Measurements from ENCODE around the gene ANKRD22. TPM values are rescaled to one million over a fixed set of nuclear protein-coding genes. Genes with fewer than 3 reads are reported as not detected.

The ANKRD22 gene
- total and polyA plus RNA-seq, 12 donors, result 0.29 to 2.0 (median 0.40) TPM; not detected in 4

DNA sequence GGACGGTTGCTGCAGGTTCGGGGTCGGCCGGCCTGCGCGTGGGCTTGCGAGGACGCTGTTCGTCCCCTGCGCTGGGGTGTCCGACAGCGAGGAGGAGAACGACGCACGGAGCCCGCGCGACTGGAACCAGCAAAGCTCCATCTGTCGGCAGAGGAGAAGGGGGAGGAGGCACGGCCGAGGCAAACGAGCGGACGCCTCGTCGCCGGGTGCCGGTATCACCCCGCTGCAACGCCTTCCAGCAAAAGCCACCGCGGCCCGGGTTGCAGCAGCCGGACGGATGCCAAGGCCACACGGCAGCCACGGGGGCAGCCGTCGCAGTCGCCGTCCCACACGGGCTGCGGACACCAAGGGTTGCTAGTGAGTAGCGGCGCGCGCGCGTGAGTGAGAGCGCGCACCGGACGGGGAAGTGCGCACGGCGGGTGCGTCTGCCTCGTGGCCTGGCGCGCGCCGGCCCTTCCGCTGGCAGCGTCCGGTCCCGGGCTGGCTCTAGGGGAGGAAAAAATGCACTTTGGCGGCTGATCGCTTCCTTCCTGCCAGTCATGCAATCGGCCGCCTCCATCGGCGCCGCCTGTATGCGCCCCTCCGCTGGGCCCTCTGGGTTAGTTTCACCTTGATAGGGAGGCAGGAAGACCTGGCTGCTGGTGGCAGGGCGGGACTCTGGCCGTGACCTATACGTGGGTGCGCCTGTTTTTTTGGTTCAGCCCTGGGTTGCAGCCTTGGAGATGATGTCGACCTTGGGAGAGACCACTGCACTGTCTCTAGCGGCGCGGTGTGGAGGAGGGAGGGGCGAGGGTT is 28.8 kb upstream of the ANKRD22 start:
- Histone ChIP-seq H3K4me3 (peak overlapping the region; percentile 52 to 83 (median 72)), H3K4me1 (replicated peaks in 1 of 2) (peaks cover 23 to 53% of the 10 kb centered on the region in 2 donors), H3K9me3 (replicated peaks in 1 of 3) (no peaks in the 10 kb centered on the region), H3K36me3 (replicated peaks in 1 of 2) (no peaks in the 10 kb centered on the region), H3K27ac (peak overlapping the region; percentile 26 to 98 (median 95)), H3K27me3 (no peaks in the 10 kb centered on the region)
- peak; percentile 80 to 91 (median 84) for DNase-seq
- 0 to 2% (median 0%) methylated on average over 5 to 84 of the region's 84 CpGs for WGBS, 4 donors
- intact Hi-C loops (cut with DNase I), result no loop called here
- peak; percentile 69 to 93 for TF ChIP-seq POLR2A (IDR thresholded peaks at IDR 0.05)
- TF ChIP-seq, protein P1, sequence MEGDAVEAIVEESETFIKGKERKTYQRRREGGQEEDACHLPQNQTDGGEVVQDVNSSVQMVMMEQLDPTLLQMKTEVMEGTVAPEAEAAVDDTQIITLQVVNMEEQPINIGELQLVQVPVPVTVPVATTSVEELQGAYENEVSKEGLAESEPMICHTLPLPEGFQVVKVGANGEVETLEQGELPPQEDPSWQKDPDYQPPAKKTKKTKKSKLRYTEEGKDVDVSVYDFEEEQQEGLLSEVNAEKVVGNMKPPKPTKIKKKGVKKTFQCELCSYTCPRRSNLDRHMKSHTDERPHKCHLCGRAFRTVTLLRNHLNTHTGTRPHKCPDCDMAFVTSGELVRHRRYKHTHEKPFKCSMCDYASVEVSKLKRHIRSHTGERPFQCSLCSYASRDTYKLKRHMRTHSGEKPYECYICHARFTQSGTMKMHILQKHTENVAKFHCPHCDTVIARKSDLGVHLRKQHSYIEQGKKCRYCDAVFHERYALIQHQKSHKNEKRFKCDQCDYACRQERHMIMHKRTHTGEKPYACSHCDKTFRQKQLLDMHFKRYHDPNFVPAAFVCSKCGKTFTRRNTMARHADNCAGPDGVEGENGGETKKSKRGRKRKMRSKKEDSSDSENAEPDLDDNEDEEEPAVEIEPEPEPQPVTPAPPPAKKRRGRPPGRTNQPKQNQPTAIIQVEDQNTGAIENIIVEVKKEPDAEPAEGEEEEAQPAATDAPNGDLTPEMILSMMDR (IDR thresholded peaks at IDR 0.05), result peak in 2 of 6 experiments; percentile 14 to 25

DNA sequence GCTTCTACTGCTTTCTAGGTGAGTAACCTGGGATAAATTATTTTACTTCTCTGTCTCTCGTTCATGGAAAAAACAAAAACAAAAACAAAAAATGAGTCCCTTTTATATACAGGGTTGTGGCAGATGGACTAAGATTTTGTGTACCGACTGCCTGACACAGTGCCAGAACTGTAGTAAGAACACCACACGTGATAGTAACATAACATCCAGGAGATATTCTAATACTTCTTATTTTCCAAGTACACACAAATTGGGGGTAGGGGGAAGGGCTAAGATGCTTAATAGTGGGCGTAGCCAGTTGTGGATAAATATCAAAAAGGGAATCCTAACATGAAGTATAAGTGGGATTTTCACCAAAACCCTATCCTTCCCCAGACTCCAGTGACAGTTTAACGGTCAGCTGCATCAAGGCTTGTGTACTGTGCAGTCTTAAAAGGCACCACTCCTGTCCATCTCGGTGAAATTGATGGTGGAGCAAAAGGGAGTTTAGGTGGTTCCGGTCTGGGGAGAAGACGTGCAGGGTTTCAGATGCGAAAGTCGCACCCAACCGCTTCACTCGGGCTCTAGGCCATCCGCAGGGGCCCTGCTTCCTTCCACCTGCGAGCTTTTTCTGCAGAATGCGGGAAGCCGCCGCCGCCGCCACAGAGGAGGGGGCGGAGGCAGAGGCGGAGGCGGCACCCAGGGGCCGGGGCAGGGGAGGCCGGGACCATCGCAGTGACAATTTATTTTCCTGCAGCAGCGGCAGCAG is 28.1 kb upstream of the ANKRD22 start, which contains the start of gene STAMBPL1:
STAMBPL1 (plus strand) TSS at position 712 of the 748 bp plus-strand sequence. CDS start 21,464 bp downstream, outside the sequence.
- peaks cover 23 to 45% of the 10 kb centered on the region in 2 donors for H3K4me1 ChIP-seq (replicated peaks in 1 of 2)
- peak within 1 kb of the TSS; percentile 26 to 98 (median 95) for H3K27ac ChIP-seq
- H3K27me3 ChIP-seq, result no peaks in the 10 kb centered on the region
- TF ChIP-seq POLR2A (IDR thresholded peaks at IDR 0.05), result no peak
- TF ChIP-seq, protein P1 (IDR thresholded peaks at IDR 0.05), result no peak
- peak within 1 kb of the TSS; percentile 52 to 83 (median 72) for H3K4me3 ChIP-seq
- 2 to 6% (median 3%) methylated on average over 19 to 26 of the region's 26 CpGs for WGBS, 4 donors
- H3K36me3 ChIP-seq (replicated peaks in 1 of 2), result no peaks in the 10 kb centered on the region
- intact Hi-C loops (cut with DNase I), result no loop called here
- no peaks in the 10 kb centered on the region for H3K9me3 ChIP-seq (replicated peaks in 1 of 3)
- peak in 6 of 7 donors; percentile 36 to 78 (median 62) for DNase-seq

DNA sequence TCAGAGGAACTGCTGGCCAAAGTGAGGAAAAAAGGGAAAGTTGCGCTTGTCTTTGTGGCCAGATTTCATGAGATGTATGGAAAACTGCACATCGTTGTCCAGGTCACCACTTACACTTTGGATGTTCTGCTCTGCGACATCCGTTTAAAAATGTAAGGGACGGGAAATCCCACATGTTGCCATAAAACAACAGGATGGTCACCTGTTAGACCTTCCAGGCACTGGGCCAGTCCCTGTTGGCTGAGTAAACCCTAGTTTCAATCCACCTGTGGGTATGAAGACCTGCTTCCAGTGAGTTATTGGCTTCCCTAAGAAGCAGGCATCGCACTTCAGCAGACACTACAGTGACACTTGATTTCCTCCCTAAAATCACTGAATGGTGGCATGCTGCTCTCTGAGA is 25.7 kb upstream of the ANKRD22 start:
- Histone ChIP-seq H3K27ac (no peak overlapping the region), H3K36me3 (replicated peaks in 1 of 2) (no peaks in the 10 kb centered on the region), H3K4me1 (replicated peaks in 1 of 2) (peaks cover 14 to 22% of the 10 kb centered on the region in 2 donors), H3K27me3 (no peaks in the 10 kb centered on the region), H3K4me3 (no peak overlapping the region), H3K9me3 (replicated peaks in 1 of 3) (no peaks in the 10 kb centered on the region)
- intact Hi-C loops (cut with DNase I), result no loop called here
- no peak for DNase-seq
- WGBS, 4 donors, result 91 to 96% (median 94%) methylated on average over 6 of the region's 6 CpGs
- no peak for TF ChIP-seq POLR2A (IDR thresholded peaks at IDR 0.05)
- TF ChIP-seq, protein P1 (IDR thresholded peaks at IDR 0.05), result no peak

DNA sequence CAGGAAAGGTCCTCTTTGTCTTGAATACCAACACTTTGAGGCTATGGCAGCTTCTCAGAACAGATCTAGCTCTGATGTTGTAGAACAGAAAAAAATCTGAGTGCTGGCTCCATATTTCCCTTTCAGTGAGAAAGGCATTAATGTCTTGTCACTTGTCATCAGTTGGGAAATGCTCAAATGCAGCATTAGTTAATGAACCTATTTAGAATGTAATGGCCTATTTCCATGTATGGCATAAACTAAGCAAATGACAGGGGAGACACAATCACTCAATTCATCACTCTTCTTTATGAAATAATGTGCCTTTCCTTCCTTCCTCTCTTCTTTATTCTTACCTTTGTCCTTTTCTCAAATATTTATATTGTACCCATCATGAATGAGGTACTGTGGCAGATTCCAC is 23.4 kb upstream of the ANKRD22 start:
- H3K27me3 ChIP-seq, result no peaks in the 10 kb centered on the region
- TF ChIP-seq, protein P1 (IDR thresholded peaks at IDR 0.05), result no peak
- no peak for TF ChIP-seq POLR2A (IDR thresholded peaks at IDR 0.05)
- intact Hi-C loops (cut with DNase I), result no loop called here
- no peaks in the 10 kb centered on the region for H3K36me3 ChIP-seq (replicated peaks in 1 of 2)
- DNase-seq, result no peak
- H3K9me3 ChIP-seq (replicated peaks in 1 of 3), result no peaks in the 10 kb centered on the region
- H3K4me3 ChIP-seq, result no peak overlapping the region
- H3K4me1 ChIP-seq (replicated peaks in 1 of 2), result peaks cover 7 to 9% of the 10 kb centered on the region in 2 donors
- no peak overlapping the region for H3K27ac ChIP-seq

All from adrenal gland (tissue), 12 donors.